GM12872 (cell line): ENCODE results near the gene MAP4K3.

Experiments used
- CTCF ChIP-seq: IDR thresholded peaks from 3 replicates; pipeline ENCODE4 v1.5.1; 2011; ENCODE audit warnings: low read depth, mild to moderate bottlenecking, low read length, moderate library complexity; ENCODE audit not compliant: insufficient read depth

MAP4K3 gene

GRCh38 chr2:39377226-39377939 is 59.7 kb downstream of the MAP4K3 start:
- no peak for TF ChIP-seq CTCF

- TF ChIP-seq CTCF, result no peak
These were observed 61.2 kb downstream of the MAP4K3 start for GRCh38 chr2:39375917-39376316.

- no peak for TF ChIP-seq CTCF
These were observed 63.8 kb downstream of the MAP4K3 start for GRCh38 chr2:39373181-39373802.

GRCh38 chr2:39370101-39370500 is 67.0 kb downstream of the MAP4K3 start:
- TF ChIP-seq CTCF, result no peak

- no peak for TF ChIP-seq CTCF
These were observed 68.2 kb downstream of the MAP4K3 start for GRCh38 chr2:39368846-39369245.

GRCh38 chr2:39368376-39368775 is 68.7 kb downstream of the MAP4K3 start:
- TF ChIP-seq CTCF, result no peak

- no peak for TF ChIP-seq CTCF
These were observed 74.5 kb downstream of the MAP4K3 start for GRCh38 chr2:39362595-39362994.
